HG02943 (cell line): ENCODE results near the gene CARD11.
"Not testable (repeated sequence)": the region's sequence is repeated elsewhere in the genome, so short reads cannot be mapped to it uniquely, and the experiment has no call there.

Source experiments
- ATAC-seq: cut with Tn5 transposase; IDR thresholded peaks from one replicate; pipeline ENCODE4 v1.9.1; 2021; ENCODE audit warnings: mild to moderate bottlenecking, low read depth, moderate library complexity; ENCODE audit not compliant: unreplicated experiment

CARD11 gene

GRCh38 chr7:2930310-2931033 lies 113.2 kb downstream of the CARD11 start:
- no peak for ATAC-seq

GRCh38 chr7:2929321-2930201 lies 114.1 kb downstream of the CARD11 start:
- no peak for ATAC-seq

- no peak for ATAC-seq
Observed at GRCh38 chr7:2928613-2929311, 114.9 kb downstream of the CARD11 start.

GRCh38 chr7:2928256-2928612 lies 115.4 kb downstream of the CARD11 start:
- no peak for ATAC-seq

- no peak for ATAC-seq
Observed at GRCh38 chr7:2927592-2927991, 116.1 kb downstream of the CARD11 start.

- ATAC-seq: no peak
Observed at GRCh38 chr7:2926896-2927405, 116.7 kb downstream of the CARD11 start.

GRCh38 chr7:2926120-2926895 lies 117.4 kb downstream of the CARD11 start:
- no peak for ATAC-seq

GRCh38 chr7:2924866-2925840 lies 118.5 kb downstream of the CARD11 start:
- no peak for ATAC-seq

GRCh38 chr7:2923886-2924574 lies 119.6 kb downstream of the CARD11 start:
- no peak for ATAC-seq

- ATAC-seq: no peak
Observed at GRCh38 chr7:2923291-2923781, 120.3 kb downstream of the CARD11 start.

GRCh38 chr7:2922866-2923265 lies 120.8 kb downstream of the CARD11 start:
- ATAC-seq: no peak

- ATAC-seq: no peak
Observed at GRCh38 chr7:2922348-2922691, 121.3 kb downstream of the CARD11 start.

- ATAC-seq: no peak
Observed at GRCh38 chr7:2921653-2922347, 121.9 kb downstream of the CARD11 start.

- no peak for ATAC-seq
Observed at GRCh38 chr7:2920956-2921652, 122.6 kb downstream of the CARD11 start.

GRCh38 chr7:2920480-2920879 lies 123.2 kb downstream of the CARD11 start:
- not testable (repeated sequence) for ATAC-seq

- no peak for ATAC-seq
Observed at GRCh38 chr7:2920041-2920440, 123.6 kb downstream of the CARD11 start.

GRCh38 chr7:2919256-2919655 lies 124.4 kb downstream of the CARD11 start:
- no peak for ATAC-seq
